Suppressor macrophage treated with lipopolysaccharide for 1 hour (primary cell): ENCODE results near the gene FBXO22.

Experiments
- DNase-seq, 3 donors: peaks; one replicate each; pipeline ENCODE4 v3.0.0-alpha.2; 2020 to 2022

FBXO22 gene

GRCh38 chr15:75982468-75982867, 78.8 kb downstream of the FBXO22 start:
- DNase-seq = no peak

- peak in 2 of 3 donors; percentile 3 to 8 for DNase-seq
These were observed 81.0 kb downstream of the FBXO22 start for GRCh38 chr15:75984706-75985105.

DNA sequence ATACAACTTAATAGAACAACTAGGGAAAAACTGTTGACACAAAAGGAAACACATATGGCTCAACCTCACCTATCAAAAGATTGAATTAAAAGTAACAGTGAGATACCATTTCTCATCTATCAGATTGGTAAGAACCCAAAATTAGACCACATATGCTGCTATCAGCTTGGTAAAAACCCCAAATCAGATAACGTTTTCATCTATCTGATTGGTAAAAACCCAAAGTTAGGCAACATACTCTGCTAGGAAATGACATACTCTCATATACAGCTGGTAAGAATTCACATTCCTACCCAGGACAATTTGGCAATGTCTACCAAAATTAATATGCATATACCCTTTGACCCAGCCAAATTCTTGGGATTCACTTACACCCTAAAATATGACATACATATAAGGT, 82.3 kb downstream of the FBXO22 start:
- DNase-seq = peak in 1 of 3 donors; percentile 15

- no peak for DNase-seq
These were observed 85.4 kb downstream of the FBXO22 start for GRCh38 chr15:75989045-75989444.

GRCh38 chr15:75989875-75990274, 86.2 kb downstream of the FBXO22 start:
- no peak for DNase-seq
